NCI-H446 treated with DMSO at 0.1 percent for 48 hours (cell line): ENCODE measurements around the gene TNRC6A.
"Not testable (repeated sequence)": the region's sequence is repeated elsewhere in the genome, so short reads cannot be mapped to it uniquely, and the experiment has no call there.

Experiments used
- DNase-seq: peaks from one replicate; lab custom pipeline; 2025; lab: John Stamatoyannopoulos, UW

Gene TNRC6A

GRCh38 chr16:24729243-24729950 is at the start of gene TNRC6A:
Gene TNRC6A, plus strand, starts transcription at chr16:24729651. Its CDS starts 191 bp downstream, at chr16:24729842.
- peak; percentile 68 for DNase-seq

- DNase-seq = no peak
Measured at GRCh38 chr16:24681793-24682192, 47.7 kb upstream of the TNRC6A start.

DNA sequence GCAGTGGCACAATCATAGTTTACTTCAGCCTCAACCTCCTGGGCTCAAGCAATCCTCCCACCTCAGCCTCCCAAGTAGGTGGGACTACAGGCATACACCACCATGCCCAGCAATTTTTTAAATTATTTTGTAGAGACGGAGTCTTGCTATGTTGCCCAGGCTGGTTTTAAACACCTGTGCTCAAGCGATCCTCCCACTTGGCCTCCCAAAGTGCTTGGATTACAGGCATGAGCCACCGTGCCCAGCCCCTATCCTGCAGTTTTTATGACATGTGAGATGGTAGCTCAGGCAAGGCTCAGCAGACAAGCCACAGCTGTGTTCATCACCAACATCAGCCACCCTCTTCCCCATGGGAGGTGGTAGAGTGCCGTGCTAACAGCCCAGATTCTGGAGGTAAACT is 46.2 kb upstream of the TNRC6A start:
- DNase-seq = no peak

DNA sequence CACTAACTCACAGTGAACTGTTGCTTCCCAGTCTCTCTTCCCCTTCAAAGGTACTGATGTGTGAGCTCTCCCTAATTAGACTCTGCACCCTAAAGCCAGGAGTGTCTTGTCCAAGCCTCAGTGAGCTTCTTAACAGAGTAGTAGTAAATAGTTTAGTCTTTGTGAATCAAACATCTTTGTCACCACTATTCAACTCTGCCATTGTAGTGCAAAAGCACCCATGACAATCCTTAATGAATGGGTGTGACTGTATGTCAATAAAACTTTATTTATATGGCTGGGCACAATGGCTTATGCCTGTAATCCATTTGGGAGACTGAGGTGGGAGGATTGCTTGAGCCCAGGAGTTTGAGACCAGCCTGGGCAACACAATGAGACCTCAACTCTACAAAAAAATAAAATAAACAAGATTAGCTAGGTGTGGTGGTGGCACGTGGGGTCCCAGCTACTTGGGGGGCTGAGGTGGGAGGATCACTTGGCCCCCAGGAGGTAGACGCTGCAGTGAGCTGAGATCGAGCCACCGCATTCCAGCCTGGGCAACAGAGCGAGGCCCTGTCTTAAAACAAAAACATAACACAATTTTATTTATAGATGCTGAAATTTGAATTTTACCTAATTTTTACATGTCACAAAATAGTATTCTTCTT is 45.5 kb upstream of the TNRC6A start:
- DNase-seq = no peak

GRCh38 chr16:24685539-24686432 is 43.7 kb upstream of the TNRC6A start:
- no peak for DNase-seq

- no peak for DNase-seq
Measured at GRCh38 chr16:24686678-24687077, 42.8 kb upstream of the TNRC6A start.

GRCh38 chr16:24688359-24688758 is 41.1 kb upstream of the TNRC6A start:
- no peak for DNase-seq

GRCh38 chr16:24689128-24689527 is 40.3 kb upstream of the TNRC6A start:
- DNase-seq = no peak

DNA sequence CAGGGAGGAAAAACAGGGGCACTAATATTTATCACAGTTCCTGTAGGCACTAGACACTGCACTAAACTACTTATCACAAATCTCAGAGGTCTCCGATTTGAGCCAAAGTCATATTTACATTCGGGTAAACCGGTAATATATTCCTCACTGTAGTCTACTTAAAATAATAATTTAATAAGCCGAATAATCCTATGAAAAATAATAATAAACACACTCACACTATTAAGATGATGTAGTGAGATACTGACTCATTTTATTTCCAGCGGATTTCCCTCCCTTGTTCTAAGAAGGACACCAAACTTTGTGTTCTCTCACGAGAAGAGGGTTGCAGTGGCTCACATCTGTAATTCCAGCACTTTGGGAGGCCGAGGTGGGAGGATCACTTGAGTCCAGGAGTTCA is 36.6 kb upstream of the TNRC6A start:
- no peak for DNase-seq

GRCh38 chr16:24694931-24695330 is 34.5 kb upstream of the TNRC6A start:
- no peak for DNase-seq

- no peak for DNase-seq
Measured at GRCh38 chr16:24696699-24697098, 32.8 kb upstream of the TNRC6A start.

GRCh38 chr16:24698308-24698707 is 31.1 kb upstream of the TNRC6A start:
- no peak for DNase-seq

GRCh38 chr16:24699151-24699723 is 30.2 kb upstream of the TNRC6A start:
- DNase-seq = no peak

- DNase-seq = peak; percentile 93
Measured at GRCh38 chr16:24700549-24701392, 28.7 kb upstream of the TNRC6A start.

DNA sequence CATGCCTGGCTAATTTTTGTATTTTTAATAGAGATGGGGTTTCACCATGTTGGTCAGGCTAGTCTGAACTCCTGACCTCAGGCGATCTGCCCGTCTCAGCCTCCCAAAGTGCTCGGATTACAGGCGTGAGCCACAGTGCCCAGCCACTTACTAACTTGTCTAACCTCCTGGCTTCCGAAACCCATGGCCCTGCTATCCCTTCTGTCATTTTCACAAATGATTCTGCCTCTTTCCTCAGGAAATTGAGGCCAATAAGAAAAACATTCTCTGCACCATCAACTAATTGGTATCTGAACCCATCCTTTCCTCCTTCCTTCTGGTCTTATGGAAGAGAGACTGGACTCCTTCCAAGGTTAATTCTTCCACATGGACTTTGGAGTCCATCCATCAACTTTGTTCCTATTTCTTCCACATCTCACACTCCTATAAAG is 27.9 kb upstream of the TNRC6A start:
- no peak for DNase-seq

GRCh38 chr16:24707760-24708159 is 21.7 kb upstream of the TNRC6A start:
- DNase-seq = not testable (repeated sequence)

DNA sequence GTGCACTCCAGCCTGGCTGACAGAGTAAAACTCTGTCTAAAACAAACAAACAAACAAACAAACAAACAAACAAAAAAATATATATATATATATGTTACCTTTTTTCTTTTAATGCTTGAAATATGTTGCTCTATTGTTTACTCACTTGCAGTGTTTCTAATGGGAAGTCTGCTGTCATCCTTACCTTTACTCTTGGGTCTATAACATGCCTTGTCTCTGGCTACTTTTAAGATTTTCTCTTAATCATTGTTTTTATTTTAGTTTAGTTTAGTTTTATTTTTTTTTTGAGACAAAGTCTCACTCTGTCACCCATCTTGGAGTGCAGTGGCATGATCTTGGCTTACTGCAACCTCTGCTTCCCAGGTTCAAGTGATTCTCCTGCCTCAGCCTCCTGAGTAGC is 16.1 kb upstream of the TNRC6A start:
- DNase-seq = no peak

DNA sequence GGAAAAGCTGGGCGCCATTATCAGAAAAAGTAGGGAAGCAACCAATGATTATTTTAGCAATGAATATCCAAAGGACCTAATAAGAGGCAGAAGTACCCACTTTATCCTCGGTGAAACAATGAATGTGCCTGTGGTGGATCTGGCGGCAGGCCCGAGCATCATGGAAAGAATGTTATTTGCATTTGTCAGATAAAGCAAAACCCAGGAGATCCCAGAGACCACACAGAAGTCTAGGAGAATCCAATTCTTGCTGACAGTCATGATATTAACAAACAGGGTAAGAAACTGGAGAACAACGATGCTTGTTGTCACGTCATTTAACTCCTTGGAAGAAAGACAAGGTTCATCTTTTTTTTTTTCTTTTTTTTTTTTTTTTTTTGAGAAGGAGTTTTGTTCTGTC is 12.0 kb upstream of the TNRC6A start:
- DNase-seq = no peak

DNA sequence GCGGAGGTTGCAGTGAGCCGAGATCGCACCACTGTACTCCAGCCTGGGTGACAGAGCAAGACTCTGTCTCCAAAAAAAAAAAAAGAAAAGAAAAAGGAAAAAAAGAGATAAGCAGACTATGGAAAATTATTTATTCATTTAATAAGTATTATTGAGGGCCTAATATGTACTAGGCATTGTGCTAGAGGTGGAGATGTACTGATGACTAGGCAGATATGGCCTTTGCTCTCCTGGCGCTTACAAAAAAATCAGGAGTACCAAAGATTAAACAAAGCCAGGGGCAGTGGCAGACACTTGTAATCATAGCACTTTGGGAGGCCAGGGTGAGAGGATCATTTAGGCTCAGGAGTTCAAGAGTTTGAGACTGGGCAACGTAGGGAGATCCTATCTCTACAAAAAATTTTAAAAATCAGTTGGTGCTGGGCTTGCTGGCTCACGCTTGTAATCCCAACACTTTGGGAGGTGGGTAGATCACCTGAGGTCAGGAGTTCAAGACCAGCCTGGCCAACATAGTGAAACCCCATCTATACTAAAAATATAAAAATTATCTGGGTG is 10.4 kb upstream of the TNRC6A start:
- no peak for DNase-seq

- DNase-seq = no peak
Measured at GRCh38 chr16:24721830-24722238, 7.6 kb upstream of the TNRC6A start.

DNA sequence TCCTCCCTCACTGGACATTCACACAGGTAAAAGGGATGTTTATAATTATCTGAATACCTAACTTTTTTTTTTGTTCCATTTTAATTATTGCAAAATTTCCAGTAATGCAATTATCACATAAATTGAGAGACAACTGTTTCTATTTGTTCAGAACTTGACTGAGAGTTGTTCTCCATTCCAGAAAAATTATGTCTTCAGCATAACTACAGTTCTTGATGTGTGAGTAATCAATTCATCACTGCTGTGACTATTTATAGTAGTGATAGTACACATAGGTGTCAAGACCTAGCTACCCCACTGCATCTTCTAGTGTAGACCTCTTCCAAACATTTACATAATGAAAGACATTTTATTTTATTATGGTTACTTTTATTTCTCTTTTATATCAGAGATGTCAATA is 5.8 kb upstream of the TNRC6A start:
- DNase-seq = no peak
